Endothelial cell of umbilical vein (primary cell): ENCODE data around the gene MRPL44. TPM values are rescaled to one million over a fixed set of nuclear protein-coding genes. Genes with fewer than 3 reads are reported as not detected.

ENCODE experiments used
- BruUV-seq: library from RNA; stranded (reverse); fragments of 400-500 nt; replicated peaks from 2 replicates; lab custom pipeline; 2021; lab: Mats Ljungman, UMichigan
- CTCF ChIA-PET: fragments of 300-600, 350-600 bp; sonication (Branson Sonifier 250); formaldehyde crosslinking; loops from one replicate; lab custom pipeline; 2021; ENCODE audit warnings: antibody characterized with exemption, inconsistent platforms; lab: Charles Lee
- POLR2A ChIA-PET: fragments of 300-600, 350-600 bp; sonication (Branson Sonifier 250); formaldehyde crosslinking; loops from one replicate; lab custom pipeline; 2021; ENCODE audit warnings: antibody characterized with exemption, inconsistent platforms; lab: Charles Lee
- DNase-seq: peaks from one replicate; pipeline ENCODE4 v3.0.0-alpha.2; 2011; ENCODE audit warnings: low read depth, low spot score
- FAIRE-seq: peaks from 2 replicates; lab custom pipeline; 2011; peaks lifted over from hg19 to GRCh38; lab: Jason Lieb, UNC
- H2AFZ ChIP-seq: 2 replicates; pipeline ENCODE4 v1.6.0; 2012; ENCODE audit warnings: low read depth, low read length, control low read depth, inconsistent platforms
- H3K27ac ChIP-seq: 2 replicates; pipeline ENCODE4 v1.5.1; 2011; ENCODE audit warnings: low read depth, mild to moderate bottlenecking, control low read depth, low read length, moderate library complexity; ENCODE audit not compliant: insufficient read depth
- H3K27me3 ChIP-seq, 2 experiments: 2 replicates each; pipeline versions ENCODE4 v1.6.0 to v1.6.1; 2011; ENCODE audit warnings: low read length in 2 of 2, mixed read lengths in 1 of 2; ENCODE audit not compliant: control insufficient read depth in 2 of 2, insufficient read depth in 2 of 2
- H3K36me3 ChIP-seq, 2 experiments: 2 replicates in 1 of 2; 3 replicates in 1 of 2; pipeline ENCODE4 v1.5.1; 2011; ENCODE audit warnings: low read length in 2 of 2, mild to moderate bottlenecking in 1 of 2, moderate library complexity in 1 of 2; ENCODE audit not compliant: control insufficient read depth in 2 of 2, insufficient read depth in 2 of 2; ENCODE audit errors: extremely low read depth in 1 of 2
- H3K4me1 ChIP-seq: 3 replicates; pipeline ENCODE4 v1.5.1; 2011; ENCODE audit warnings: mild to moderate bottlenecking, low read length; ENCODE audit not compliant: control insufficient read depth, insufficient read depth; ENCODE audit errors: extremely low read depth
- H3K4me2 ChIP-seq: 2 replicates; pipeline ENCODE4 v1.6.1; 2011; ENCODE audit warnings: low read length, control low read depth, mixed read lengths; ENCODE audit not compliant: insufficient read depth
- H3K4me3 ChIP-seq, 3 experiments: fragments of 200-600 bp in 1 of 3; sonication (generic), shearing (Covaris generic) in 1 of 3; replicated peaks in 1 of 3; 2 replicates each; pipeline ENCODE4 v1.5.1; 2011 to 2016; ENCODE audit warnings: control low read depth in 3 of 3, low read length in 3 of 3, mild to moderate bottlenecking in 2 of 3, inconsistent platforms in 1 of 3, low read depth in 1 of 3, moderate library complexity in 1 of 3; ENCODE audit not compliant: insufficient read depth in 1 of 3
- H3K79me2 ChIP-seq: 2 replicates; pipeline ENCODE4 v1.6.0; 2012; ENCODE audit warnings: low read length, inconsistent platforms; ENCODE audit not compliant: control insufficient read depth, insufficient read depth
- H3K9ac ChIP-seq: replicated peaks from 2 replicates; pipeline ENCODE3; 2011; ENCODE audit warnings: low read length, control low read depth; ENCODE audit not compliant: insufficient read depth; ENCODE audit errors: extremely low read depth
- H3K9me1 ChIP-seq: replicated peaks from 3 replicates; pipeline ENCODE4 v1.6.0; 2011; ENCODE audit warnings: mild to moderate bottlenecking, low read length; ENCODE audit not compliant: control insufficient read depth, insufficient read depth; ENCODE audit errors: extremely low read depth
- H3K9me3 ChIP-seq: replicated peaks from 2 replicates; pipeline ENCODE4 v1.5.1; 2012; ENCODE audit warnings: low read length, inconsistent platforms; ENCODE audit not compliant: control insufficient read depth, insufficient read depth
- H4K20me1 ChIP-seq: replicated peaks from 2 replicates; pipeline ENCODE3; 2011; ENCODE audit warnings: mild to moderate bottlenecking, low read length; ENCODE audit not compliant: control insufficient read depth, insufficient read depth; ENCODE audit errors: extremely low read depth
- CTCF ChIP-seq, 2 donors: IDR thresholded peaks; 1 replicate in 1 of 2; 2 replicates in 1 of 2; pipeline ENCODE4 v1.5.1; 2011; ENCODE audit warnings: low read length in 2 of 2, mild to moderate bottlenecking in 2 of 2, moderate library complexity in 2 of 2, control low read depth in 1 of 2, inconsistent platforms in 1 of 2, low read depth in 1 of 2; ENCODE audit not compliant: insufficient read depth in 1 of 2; ENCODE audit errors: extremely low read depth in 1 of 2
- EZH2 ChIP-seq: IDR thresholded peaks from 2 replicates; pipeline ENCODE4 v1.6.1; 2012; ENCODE audit warnings: borderline replicate concordance, low read depth, mild to moderate bottlenecking, moderate library complexity, low read length, inconsistent platforms; ENCODE audit not compliant: severe bottlenecking
- GATA2 ChIP-seq: IDR thresholded peaks from 2 replicates; pipeline ENCODE4 v1.7.0; 2011; ENCODE audit warnings: low read depth, mild to moderate bottlenecking, moderate library complexity, mixed read lengths, low read length; ENCODE audit not compliant: insufficient read length, insufficient read depth
- JUN ChIP-seq: IDR thresholded peaks from 2 replicates; pipeline ENCODE4 v1.6.1; 2011; ENCODE audit warnings: borderline replicate concordance, low read depth; ENCODE audit not compliant: insufficient read length, insufficient read depth
- MAX ChIP-seq: IDR thresholded peaks from 2 replicates; pipeline ENCODE4 v1.6.1; 2011; ENCODE audit not compliant: insufficient read depth, insufficient read length
- MYC ChIP-seq: IDR thresholded peaks from one replicate; pipeline ENCODE4 v1.6.1; 2011; ENCODE audit warnings: mild to moderate bottlenecking, low read depth, low read length
- POLR2A ChIP-seq: IDR thresholded peaks from 2 replicates; pipeline ENCODE4 v1.6.1; 2012; ENCODE audit warnings: low read depth, mild to moderate bottlenecking, control low read depth, low read length
- POLR2AphosphoS5 ChIP-seq: IDR thresholded peaks from 2 replicates; pipeline ENCODE4 v1.6.1; 2012; ENCODE audit warnings: low read depth, mild to moderate bottlenecking, control low read depth, low read length, moderate library complexity; ENCODE audit not compliant: insufficient read depth
- dilution Hi-C: fragments of 300-500 bp; cut with MboI; formaldehyde crosslinking; loops from one replicate; pipeline ENCODE4 v1.15.0; 2019; ENCODE audit warnings: low sequenced_read_pairs; ENCODE audit not compliant: extremely low pct_ligation_motif_present
- intact Hi-C: fragments of 100-400 bp; cut with micrococcal nuclease; formaldehyde crosslinking; loops from one replicate; pipeline ENCODE4 v1.10.0; 2022
- polyA plus RNA-seq, 4 experiments: library from polyadenylated mRNA; depleted of rRNA in 3 of 4; stranded (reverse) in 3 of 4; unstranded in 1 of 4; fragments of >200 nt; gene quantifications; 2 replicates each; pipeline versions ENCODE4 v1.2.1 to v1.2.3, GENCODE V29; 2011 to 2012; ENCODE audit warnings: missing spikeins in 1 of 4
- total RNA-seq: library from RNA; stranded (reverse); gene quantifications from 2 replicates; pipeline ENCODE4 v1.2.3, GENCODE V29; 2021

Gene MRPL44
- total and polyA plus RNA-seq, 2 donors (not counting 3 experiments of a cell fraction or from before 2014, with no cell fraction given): 19.2 to 27.7 TPM

GRCh38 chr2:223909001-223909741, 48.1 kb upstream of the MRPL44 start:
- DNase-seq: peak; percentile 30
- ChIA-PET CTCF (interaction anchor here (1.0 to 1.7 kb wide), 5 partner anchors 11 to 61 kb away, joined by 4 to 5 read pairs (median 4); no protein-coding TSS in a partner anchor), POLR2A (no interaction called here)

More at GRCh38 chr2:223909001-223909741, 48.1 kb upstream of the MRPL44 start:
- TF ChIP-seq GATA2: no peak
- TF ChIP-seq JUN: no peak
- TF ChIP-seq POLR2AphosphoS5: no peak
- TF ChIP-seq MYC: no peak
- no peak for TF ChIP-seq EZH2
- TF ChIP-seq POLR2A: no peak
- no peak for TF ChIP-seq MAX
- TF ChIP-seq CTCF (IDR thresholded peaks at IDR 0.05; ENCODE audit: extremely low read depth in 1 of 2, insufficient read depth in 1 of 2, low read depth in 1 of 2, low read length in 2 of 2): no peak
- Histone ChIP-seq H3K27ac (no peak overlapping the region), H4K20me1 (no peaks in the 10 kb centered on the region), H3K9me3 (no peaks in the 10 kb centered on the region), H3K4me3 (no peak overlapping the region), H3K36me3 (peaks cover 4 to 9% of the 10 kb centered on the region in 2 experiments), H3K27me3 (no peaks in the 10 kb centered on the region), H3K4me1 (peaks cover 10% of the 10 kb centered on the region), H3K79me2 (peaks cover 57% of the 10 kb centered on the region), H3K4me2 (no peak overlapping the region), H3K9ac (no peak overlapping the region), H2AFZ (no peak overlapping the region), H3K9me1 (peaks cover 3% of the 10 kb centered on the region)
- intact Hi-C loops (loop anchor here (5.0 kb wide), 1 partner anchor 33 kb away; no protein-coding TSS in a partner anchor), dilution Hi-C loops (no loop called here)
- no TSS peak for BruUV-seq
- FAIRE-seq: no peak
